ENCODE data around the gene SETDB1. TPM values are rescaled to one million over a fixed set of nuclear protein-coding genes. Genes with fewer than 3 reads are reported as not detected.

The SETDB1 gene
- total RNA-seq, 1 donor, result 30.7 TPM

GRCh38 chr1:151011154-151011850 lies 85.1 kb downstream of the SETDB1 start:
- DNase-seq (ENCODE audit: low read depth), result peak; percentile 11
- H3K4me3 ChIP-seq (ENCODE audit: low read depth, low read length), result no peak overlapping the region

GRCh38 chr1:151012684-151013471 lies 86.7 kb downstream of the SETDB1 start:
- H3K4me3 ChIP-seq (ENCODE audit: low read depth, low read length), result no peak overlapping the region
- DNase-seq (ENCODE audit: low read depth), result no peak
- no peak for TF ChIP-seq CTCF (IDR thresholded peaks at IDR 0.05; ENCODE audit: insufficient read depth, low read length)

More at GRCh38 chr1:151011154-151011850, 85.1 kb downstream of the SETDB1 start:
- no peak for TF ChIP-seq CTCF (IDR thresholded peaks at IDR 0.05; ENCODE audit: insufficient read depth, low read length)

- no peak overlapping the region for H3K4me3 ChIP-seq (ENCODE audit: low read depth, low read length)
- DNase-seq (ENCODE audit: low read depth), result peak; percentile 87
- TF ChIP-seq CTCF (IDR thresholded peaks at IDR 0.05; ENCODE audit: insufficient read depth, low read length), result peak; percentile 41
Observed at GRCh38 chr1:151013518-151013917, 87.4 kb downstream of the SETDB1 start.

Other genes with a start within 250 kb of the SETDB1 start
- gene GOLPH3L, start 229.2 kb upstream of the SETDB1 start, total RNA-seq (ENCODE audit: low replicate concordance), result 12.8 and 30.1 TPM in 2 replicates
- gene HORMAD1, start 205.5 kb upstream of the SETDB1 start, total RNA-seq (ENCODE audit: low replicate concordance), result not detected in 2 replicates
- gene CTSS, start 160.6 kb upstream of the SETDB1 start, total RNA-seq (ENCODE audit: low replicate concordance), result 2.3 and 31.6 TPM in 2 replicates
- 547 and 1,513 TPM in 2 replicates for gene CTSK, start 118.1 kb upstream of the SETDB1 start, total RNA-seq (ENCODE audit: low replicate concordance)
- gene ARNT, start 49.8 kb upstream of the SETDB1 start, total RNA-seq (ENCODE audit: low replicate concordance), result 50.7 and 161 TPM in 2 replicates
- gene CTXND2, start 39.2 kb upstream of the SETDB1 start, total RNA-seq (ENCODE audit: low replicate concordance), result not detected in 2 replicates
- 26.1 and 138 TPM in 2 replicates for gene CERS2, start 48.5 kb downstream of the SETDB1 start, total RNA-seq (ENCODE audit: low replicate concordance)
- gene ANXA9, start 55.9 kb downstream of the SETDB1 start, total RNA-seq (ENCODE audit: low replicate concordance), result 0.09 and 0.49 TPM in 2 replicates
- gene MINDY1, start 80.5 kb downstream of the SETDB1 start, total RNA-seq (ENCODE audit: low replicate concordance), result 10.9 and 16.4 TPM in 2 replicates
- 3.4 and 10.8 TPM in 2 replicates for gene PRUNE1, start 82.1 kb downstream of the SETDB1 start, total RNA-seq (ENCODE audit: low replicate concordance)
- 0.18 and 0.33 TPM in 2 replicates for gene BNIPL, start 110.2 kb downstream of the SETDB1 start, total RNA-seq (ENCODE audit: low replicate concordance)
- 0.82 and 3.3 TPM in 2 replicates for gene C1orf56, start 121.4 kb downstream of the SETDB1 start, total RNA-seq (ENCODE audit: low replicate concordance)
- 33.8 and 42.3 TPM in 2 replicates for gene CDC42SE1, start 133.3 kb downstream of the SETDB1 start, total RNA-seq (ENCODE audit: low replicate concordance)
- 2.0 and 6.1 TPM in 2 replicates for gene MLLT11, start 134.0 kb downstream of the SETDB1 start, total RNA-seq (ENCODE audit: low replicate concordance)
- gene GABPB2, start 144.4 kb downstream of the SETDB1 start, total RNA-seq (ENCODE audit: low replicate concordance), result 5.2 and 14.6 TPM in 2 replicates
- gene SEMA6C, start 220.3 kb downstream of the SETDB1 start, total RNA-seq (ENCODE audit: low replicate concordance), result 1.6 and 2.9 TPM in 2 replicates
- gene TNFAIP8L2, start 230.3 kb downstream of the SETDB1 start, total RNA-seq (ENCODE audit: low replicate concordance), result not detected in 2 replicates
- gene LYSMD1, start 239.5 kb downstream of the SETDB1 start, total RNA-seq (ENCODE audit: low replicate concordance), result 7.5 and 12.5 TPM in 2 replicates
- gene SCNM1, start 239.8 kb downstream of the SETDB1 start, total RNA-seq (ENCODE audit: low replicate concordance), result 38.0 and 48.4 TPM in 2 replicates
- gene TMOD4, start 249.6 kb downstream of the SETDB1 start, total RNA-seq (ENCODE audit: low replicate concordance), result 0.54 TPM in 1 of 2 replicates, not detected in the other